ENCODE measurements around the gene MXRA7. TPM values are rescaled to one million over a fixed set of nuclear protein-coding genes. Genes with fewer than 3 reads are reported as not detected.
"Not testable (repeated sequence)": the region's sequence is repeated elsewhere in the genome, so short reads cannot be mapped to it uniquely, and the experiment has no call there.

Gene MXRA7
- total and polyA plus RNA-seq, 4 donors = 4.8 to 22.1 (median 11.3) TPM

GRCh38 chr17:76739568-76740115 lies 28.9 kb upstream of the MXRA7 start:
- not testable (repeated sequence) for H3K9me3 ChIP-seq (ENCODE audit: control insufficient read depth in 4 of 4, low read length in 3 of 4); DNase-seq (ENCODE audit: low spot score); H3K27ac ChIP-seq (ENCODE audit: low read depth in 1 of 2, low read length in 2 of 2); H3K9ac ChIP-seq (ENCODE audit: low read depth in 1 of 2, low read length in 2 of 2); H3K27me3 ChIP-seq (ENCODE audit: control insufficient read depth in 4 of 4, insufficient read depth in 4 of 4, low read length in 3 of 4); H3K4me3 ChIP-seq (ENCODE audit: low read depth in 1 of 3, low read length in 3 of 3)
- 97% methylated on average over 17 of the region's 17 CpGs for WGBS
- Histone ChIP-seq H3K36me3 (ENCODE audit: control insufficient read depth in 4 of 4, insufficient read depth in 3 of 4, low read depth in 1 of 4, low read length in 3 of 4) (peaks cover 2 to 13% (median 10%) of the 10 kb centered on the region in 4 donors), H3K4me1 (ENCODE audit: control insufficient read depth in 4 of 4, insufficient read depth in 4 of 4, low read length in 3 of 4) (peaks cover 0 to 28% (median 25%) of the 10 kb centered on the region in 4 donors)

- H3K36me3 ChIP-seq (ENCODE audit: control insufficient read depth in 4 of 4, insufficient read depth in 3 of 4, low read depth in 1 of 4, low read length in 3 of 4) = peaks cover 6 to 20% (median 12%) of the 10 kb centered on the region in 4 donors
- WGBS = 3% methylated on average over 7 of the region's 7 CpGs
- peaks cover 0 to 40% (median 36%) of the 10 kb centered on the region in 4 donors for H3K4me1 ChIP-seq (ENCODE audit: control insufficient read depth in 4 of 4, insufficient read depth in 4 of 4, low read length in 3 of 4)
- TF ChIP-seq MAX (IDR thresholded peaks at IDR 0.05) (no peak), REST (IDR thresholded peaks at IDR 0.05) (no peak), GABPA (IDR thresholded peaks at IDR 0.05 in 1 of 2, conservative IDR thresholded peaks at IDR 0.05 in 1 of 2) (no peak), FOXA1 (IDR thresholded peaks at IDR 0.05) (no peak)
- peak overlapping the region; percentile 40 to 83 for H3K9ac ChIP-seq (ENCODE audit: low read depth in 1 of 2, low read length in 2 of 2)
- H3K4me3 ChIP-seq (ENCODE audit: low read depth in 1 of 3, low read length in 3 of 3) = peak overlapping the region; percentile 68 to 82 (median 77)
- DNase-seq (ENCODE audit: low spot score) = no peak
- H3K27ac ChIP-seq (ENCODE audit: low read depth in 1 of 2, low read length in 2 of 2) = peak overlapping the region; percentile 93 to 99
- H3K9me3 ChIP-seq (ENCODE audit: control insufficient read depth in 4 of 4, low read length in 3 of 4) = no peaks in the 10 kb centered on the region
- H3K27me3 ChIP-seq (ENCODE audit: control insufficient read depth in 4 of 4, insufficient read depth in 4 of 4, low read length in 3 of 4) = no peaks in the 10 kb centered on the region
Observed at GRCh38 chr17:76738468-76738850, 27.7 kb upstream of the MXRA7 start.

- Histone ChIP-seq H3K9ac (ENCODE audit: low read depth in 1 of 2, low read length in 2 of 2) (peak within 1 kb of the TSS; percentile 83 to 99), H3K4me1 (ENCODE audit: control insufficient read depth in 4 of 4, insufficient read depth in 4 of 4, low read length in 3 of 4) (peaks cover 1 to 46% (median 41%) of the 10 kb centered on the region in 4 donors), H3K36me3 (ENCODE audit: control insufficient read depth in 4 of 4, insufficient read depth in 3 of 4, low read depth in 1 of 4, low read length in 3 of 4) (peaks cover 7 to 26% (median 18%) of the 10 kb centered on the region in 4 donors), H3K9me3 (ENCODE audit: control insufficient read depth in 4 of 4, low read length in 3 of 4) (no peaks in the 10 kb centered on the region), H3K4me3 (ENCODE audit: low read depth in 1 of 3, low read length in 3 of 3) (peak within 1 kb of the TSS; percentile 96 to 100 (median 99)), H3K27me3 (ENCODE audit: control insufficient read depth in 4 of 4, insufficient read depth in 4 of 4, low read length in 3 of 4) (no peaks in the 10 kb centered on the region), H3K27ac (ENCODE audit: low read depth in 1 of 2, low read length in 2 of 2) (peak within 1 kb of the TSS; percentile 93 to 99)
- DNase-seq (ENCODE audit: low spot score) = peak; percentile 91
- under 1% methylated on average over 57 of the region's 57 CpGs for WGBS
- peak; percentile 5 for TF ChIP-seq NR2F2 (IDR thresholded peaks at IDR 0.05)
- TF ChIP-seq HNF4G (IDR thresholded peaks at IDR 0.05) = no peak
- TF ChIP-seq RAD21 (IDR thresholded peaks at IDR 0.05) = no peak
- no peak for TF ChIP-seq REST (IDR thresholded peaks at IDR 0.05)
- no peak for TF ChIP-seq ATF3 (IDR thresholded peaks at IDR 0.05)
- no peak for TF ChIP-seq ZBTB33 (IDR thresholded peaks at IDR 0.05)
- TF ChIP-seq YY1 (IDR thresholded peaks at IDR 0.05) = no peak
- peak; percentile 39 for TF ChIP-seq SP1 (IDR thresholded peaks at IDR 0.05)
- no peak for TF ChIP-seq TAF1 (conservative IDR thresholded peaks at IDR 0.05)
- TF ChIP-seq FOXA2 (IDR thresholded peaks at IDR 0.05) = no peak
- no peak for TF ChIP-seq MAX (IDR thresholded peaks at IDR 0.05)
Observed at GRCh38 chr17:76737676-76738467, 27.1 kb upstream of the MXRA7 start, which contains the start of gene MFSD11. TSS of gene MFSD11 (plus strand) at chr17:76738119. CDS start at chr17:76738353, 234 bp downstream.

All from liver (tissue), 9 donors.